CD14-positive monocyte (primary cell): ENCODE data around the gene SPSB4. TPM values are rescaled to one million over a fixed set of nuclear protein-coding genes. Genes with fewer than 3 reads are reported as not detected.

ENCODE experiments used
- DNase-seq, 3 donors: peaks; one replicate each; pipeline ENCODE4 v3.0.0-alpha.2; 2011 to 2022
- H2AFZ ChIP-seq: 2 replicates; pipeline ENCODE4 v1.6.0; 2012; ENCODE audit warnings: mild to moderate bottlenecking, low read depth, low read length, inconsistent platforms; ENCODE audit not compliant: insufficient read depth, poor library complexity, severe bottlenecking
- H3K27ac ChIP-seq, 2 donors: 1 replicate in 1 of 2; 2 replicates in 1 of 2; pipeline ENCODE4 v1.5.1; 2012 to 2013; ENCODE audit warnings: low read length in 2 of 2, control low read depth in 1 of 2, inconsistent platforms in 1 of 2, low read depth in 1 of 2, mild to moderate bottlenecking in 1 of 2
- H3K27me3 ChIP-seq, 2 donors: one replicate each; pipeline versions ENCODE4 v1.6.0 to v1.6.1; 2011 to 2013; ENCODE audit warnings: low read length in 2 of 2; ENCODE audit not compliant: control insufficient read depth in 2 of 2, insufficient read depth in 2 of 2
- H3K36me3 ChIP-seq, 2 donors: replicated peaks in 1 of 2; 1 replicate in 1 of 2; 2 replicates in 1 of 2; pipeline versions ENCODE4 v1.5.1 to v1.6.1; 2012 to 2013; ENCODE audit warnings: low read length in 2 of 2, control low read depth in 1 of 2, inconsistent platforms in 1 of 2, mild to moderate bottlenecking in 1 of 2; ENCODE audit not compliant: insufficient read depth in 2 of 2, control insufficient read depth in 1 of 2
- H3K4me1 ChIP-seq, 2 donors: 1 replicate in 1 of 2; 2 replicates in 1 of 2; pipeline versions ENCODE4 v1.5.1 to v1.6.1; 2012 to 2013; ENCODE audit warnings: low read length in 2 of 2, control low read depth in 1 of 2, inconsistent platforms in 1 of 2, mild to moderate bottlenecking in 1 of 2, moderate library complexity in 1 of 2; ENCODE audit not compliant: insufficient read depth in 2 of 2, control insufficient read depth in 1 of 2
- H3K4me2 ChIP-seq: replicated peaks from 2 replicates; pipeline ENCODE3; 2012; ENCODE audit warnings: low read length, moderate library complexity, mild to moderate bottlenecking; ENCODE audit not compliant: poor library complexity, severe bottlenecking; ENCODE audit errors: extremely low read depth
- H3K4me3 ChIP-seq, 3 experiments: fragments of 200-600 bp in 1 of 3; sonication (generic) in 1 of 3; replicated peaks in 1 of 3; 1 replicate in 2 of 3; 2 replicates in 1 of 3; pipeline ENCODE4 v1.5.1; 2011 to 2013; ENCODE audit warnings: low read length in 3 of 3, mild to moderate bottlenecking in 3 of 3, control low read depth in 2 of 3, low read depth in 2 of 3, inconsistent platforms in 1 of 3, moderate library complexity in 1 of 3
- H3K79me2 ChIP-seq: 2 replicates; pipeline ENCODE4 v1.6.0; 2012; ENCODE audit warnings: mild to moderate bottlenecking, control low read depth, inconsistent platforms, low read length, moderate library complexity; ENCODE audit not compliant: insufficient read depth
- H3K9ac ChIP-seq: 2 replicates; pipeline ENCODE4 v1.6.0; 2017; ENCODE audit warnings: low read length, mild to moderate bottlenecking; ENCODE audit not compliant: insufficient read depth, poor library complexity, severe bottlenecking
- H3K9me3 ChIP-seq, 2 donors: replicated peaks in 1 of 2; 1 replicate in 1 of 2; 2 replicates in 1 of 2; pipeline versions ENCODE4 v1.5.1 to v1.6.1; 2012 to 2013; ENCODE audit warnings: low read length in 2 of 2, control low read depth in 1 of 2; ENCODE audit not compliant: control insufficient read depth in 1 of 2, insufficient read depth in 1 of 2
- H4K20me1 ChIP-seq: 2 replicates; pipeline ENCODE4 v1.6.0; 2012; ENCODE audit warnings: mild to moderate bottlenecking, low read length, control low read depth, moderate library complexity; ENCODE audit not compliant: insufficient read depth
- H3K27ac Mint-ChIP-seq, 7 donors: one replicate each; pipeline ENCODE4 v1.8.0; 2020; ENCODE audit warnings: mild to moderate bottlenecking in 7 of 7, mixed read lengths in 7 of 7, moderate library complexity in 6 of 7, inconsistent platforms in 2 of 7
- H3K27me3 Mint-ChIP-seq, 3 donors: one replicate each; pipeline ENCODE4 v1.8.0; 2021 to 2022; ENCODE audit warnings: low read depth in 3 of 3, mild to moderate bottlenecking in 3 of 3, mixed read lengths in 3 of 3, moderate library complexity in 3 of 3, inconsistent platforms in 1 of 3
- H3K36me3 Mint-ChIP-seq, 2 donors: one replicate each; pipeline ENCODE4 v1.8.0; 2020; ENCODE audit warnings: mixed read lengths in 2 of 2, inconsistent platforms in 1 of 2, mild to moderate bottlenecking in 1 of 2
- H3K4me1 Mint-ChIP-seq: one replicate; pipeline ENCODE4 v1.8.0; 2020; ENCODE audit warnings: mild to moderate bottlenecking, mixed read lengths
- H3K4me3 Mint-ChIP-seq, 2 donors: one replicate each; pipeline ENCODE4 v1.8.0; 2020; ENCODE audit warnings: mild to moderate bottlenecking in 2 of 2, mixed read lengths in 2 of 2, moderate library complexity in 1 of 2
- H3K9me3 Mint-ChIP-seq, 7 donors: one replicate each; pipeline ENCODE4 v1.8.0; 2020 to 2022; ENCODE audit warnings: mixed read lengths in 7 of 7, mild to moderate bottlenecking in 6 of 7, moderate library complexity in 6 of 7, inconsistent platforms in 2 of 7
- WGBS: methylation state at CpG from one replicate; pipeline ENCODE4 v1.1.5; 2013; ENCODE audit warnings: missing lambda C conversion rate; ENCODE audit not compliant: insufficient coverage; 5-methylcytosine and 5-hydroxymethylcytosine counted together
- intact Hi-C, 2 donors: fragments of 100-400 bp; cut with micrococcal nuclease; formaldehyde crosslinking; loops; one replicate each; pipeline versions ENCODE4 v1.15.0 to v1.15.1; 2023
- polyA plus RNA-seq, 3 donors: library from polyadenylated mRNA; depleted of rRNA in 1 of 3; unstranded in 2 of 3; stranded (reverse) in 1 of 3; fragments of 300-500 nt in 2 of 3; fragments of >200 nt in 1 of 3; fragmentation: Illumina TruSeq in 2 of 3; gene quantifications; 1 replicate in 2 of 3; 2 replicates in 1 of 3; pipeline ENCODE4 v1.2.3, GENCODE V29; 2012 to 2021
- TF ChIP-seq, protein P1 (sequence below): fragments of 200-600 bp; IDR thresholded peaks from one replicate; pipeline ENCODE4 v1.8.0; 2022; ENCODE audit warnings: antibody characterized with exemption, mild to moderate bottlenecking

The SPSB4 gene
- polyA plus RNA-seq, 3 donors = not detected

GRCh38 chr3:141009496-141009895 is 41.7 kb upstream of the SPSB4 start:
- H3K4me2 ChIP-seq = no peak overlapping the region
- no peak for DNase-seq
- Mint-ChIP-seq H3K36me3 (no peaks in the 10 kb centered on the region), H3K27me3 (peaks cover 0 to 3% (median 3%) of the 10 kb centered on the region in 3 donors), H3K27ac (no peak overlapping the region), H3K9me3 (peaks cover 0 to 8% (median 0%) of the 10 kb centered on the region in 7 donors), H3K4me1 (peaks cover 10% of the 10 kb centered on the region), H3K4me3 (no peak overlapping the region)
- no peak overlapping the region for H3K4me3 ChIP-seq
- no peaks in the 10 kb centered on the region for H3K27me3 ChIP-seq
- no CpG with 5 or more reads among the region's 3 CpGs for WGBS
- H3K36me3 ChIP-seq = no peaks in the 10 kb centered on the region
- H3K9ac ChIP-seq = no peak overlapping the region
- H2AFZ ChIP-seq = no peak overlapping the region
- intact Hi-C loops = loop anchor here in 1 of 2 donors (10.0 kb wide), 1 partner anchor 95 kb away; no protein-coding TSS in a partner anchor
- H3K4me1 ChIP-seq = peaks cover 5 to 6% of the 10 kb centered on the region in 2 donors
- H3K27ac ChIP-seq = no peak overlapping the region
- H3K79me2 ChIP-seq = no peaks in the 10 kb centered on the region
- no peaks in the 10 kb centered on the region for H4K20me1 ChIP-seq
- no peaks in the 10 kb centered on the region for H3K9me3 ChIP-seq
- TF ChIP-seq, protein P1, sequence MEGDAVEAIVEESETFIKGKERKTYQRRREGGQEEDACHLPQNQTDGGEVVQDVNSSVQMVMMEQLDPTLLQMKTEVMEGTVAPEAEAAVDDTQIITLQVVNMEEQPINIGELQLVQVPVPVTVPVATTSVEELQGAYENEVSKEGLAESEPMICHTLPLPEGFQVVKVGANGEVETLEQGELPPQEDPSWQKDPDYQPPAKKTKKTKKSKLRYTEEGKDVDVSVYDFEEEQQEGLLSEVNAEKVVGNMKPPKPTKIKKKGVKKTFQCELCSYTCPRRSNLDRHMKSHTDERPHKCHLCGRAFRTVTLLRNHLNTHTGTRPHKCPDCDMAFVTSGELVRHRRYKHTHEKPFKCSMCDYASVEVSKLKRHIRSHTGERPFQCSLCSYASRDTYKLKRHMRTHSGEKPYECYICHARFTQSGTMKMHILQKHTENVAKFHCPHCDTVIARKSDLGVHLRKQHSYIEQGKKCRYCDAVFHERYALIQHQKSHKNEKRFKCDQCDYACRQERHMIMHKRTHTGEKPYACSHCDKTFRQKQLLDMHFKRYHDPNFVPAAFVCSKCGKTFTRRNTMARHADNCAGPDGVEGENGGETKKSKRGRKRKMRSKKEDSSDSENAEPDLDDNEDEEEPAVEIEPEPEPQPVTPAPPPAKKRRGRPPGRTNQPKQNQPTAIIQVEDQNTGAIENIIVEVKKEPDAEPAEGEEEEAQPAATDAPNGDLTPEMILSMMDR = no peak

DNA sequence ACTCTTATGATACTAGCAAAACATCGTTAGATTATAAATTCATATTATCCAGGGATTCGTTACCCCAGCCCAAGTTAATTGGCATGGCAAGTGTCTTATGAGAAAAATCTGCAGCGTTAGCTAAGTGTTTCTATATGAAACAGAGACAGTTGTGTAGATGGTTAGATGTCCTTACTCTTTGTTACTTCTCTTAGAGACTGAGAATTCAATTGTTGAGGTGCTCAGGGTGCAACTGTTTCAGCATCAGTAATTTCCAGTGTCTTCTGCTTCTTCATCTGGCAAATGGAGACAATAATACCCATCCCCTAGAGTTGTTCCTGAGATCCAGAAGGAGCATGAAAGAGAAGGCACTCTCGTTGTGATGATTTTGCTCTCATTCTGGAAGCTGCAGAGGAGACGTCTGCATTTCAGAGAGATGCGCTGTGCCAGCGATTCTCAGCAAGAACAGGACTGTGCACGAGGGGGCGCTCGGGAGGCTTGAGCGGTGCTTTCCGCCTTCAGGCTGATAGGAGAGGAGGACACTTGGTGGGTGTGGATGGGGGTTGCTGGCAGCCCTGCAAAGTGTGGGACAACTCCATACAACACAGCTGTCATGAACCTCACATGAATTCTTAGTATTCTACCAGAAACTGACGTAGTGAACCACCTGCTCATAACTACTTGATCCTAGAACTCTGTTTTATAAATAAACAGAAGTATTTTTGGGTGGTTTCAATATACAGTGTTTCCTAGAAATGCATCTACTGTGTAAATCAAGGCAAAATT is 39.7 kb upstream of the SPSB4 start:
- H3K36me3 Mint-ChIP-seq = no peaks in the 10 kb centered on the region
- H3K9me3 ChIP-seq = no peaks in the 10 kb centered on the region
- H3K79me2 ChIP-seq = no peaks in the 10 kb centered on the region
- peak overlapping the region; percentile 14 for H2AFZ ChIP-seq
- peaks cover 2 to 6% (median 3%) of the 10 kb centered on the region in 3 donors for H3K27me3 Mint-ChIP-seq
- no peaks in the 10 kb centered on the region for H4K20me1 ChIP-seq
- no peak overlapping the region for H3K4me3 Mint-ChIP-seq
- no peak overlapping the region for H3K9ac ChIP-seq
- peaks cover 10% of the 10 kb centered on the region for H3K4me1 Mint-ChIP-seq
- DNase-seq = peak; percentile 16 to 46 (median 42)
- peak overlapping the region in 1 of 7 donors; percentile 41 for H3K27ac Mint-ChIP-seq
- TF ChIP-seq, protein P1 = peak; percentile 80
- intact Hi-C loops = loop anchor here in 1 of 2 donors (5.0 kb wide), 1 partner anchor 181 kb away; no protein-coding TSS in a partner anchor
- peaks cover 5 to 6% of the 10 kb centered on the region in 2 donors for H3K4me1 ChIP-seq
- no peaks in the 10 kb centered on the region for H3K36me3 ChIP-seq
- no peak overlapping the region for H3K4me3 ChIP-seq
- H3K27ac ChIP-seq = no peak overlapping the region
- no peaks in the 10 kb centered on the region for H3K27me3 ChIP-seq
- H3K4me2 ChIP-seq = no peak overlapping the region
- H3K9me3 Mint-ChIP-seq = peaks cover 0 to 8% (median 0%) of the 10 kb centered on the region in 7 donors
- 0% methylated on average over 7 of the region's 13 CpGs for WGBS
